ENCODE results near the gene CTBP2.

DNA sequence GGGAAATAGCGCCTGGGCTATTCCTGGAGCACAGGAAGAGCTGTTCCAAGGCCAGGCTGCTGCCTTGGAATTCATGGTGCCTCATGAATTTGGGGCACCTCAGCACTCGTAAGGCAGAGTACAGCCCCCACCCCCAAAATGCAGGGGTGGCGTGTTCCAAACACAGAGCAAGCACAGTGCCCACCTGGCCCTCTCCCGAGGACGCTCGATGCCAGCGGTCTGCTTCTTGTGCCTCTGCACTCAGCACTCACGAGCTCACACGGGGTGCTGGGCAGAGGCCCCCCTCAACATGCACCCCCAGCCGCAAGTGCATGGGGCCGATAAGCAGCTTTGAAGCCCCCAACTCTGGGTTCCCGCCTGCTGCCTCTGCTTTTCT is 158.3 kb downstream of the CTBP2 start:
- TF ChIP-seq POLR2A (IDR thresholded peaks at IDR 0.05): no peak
- TF ChIP-seq, protein P1, sequence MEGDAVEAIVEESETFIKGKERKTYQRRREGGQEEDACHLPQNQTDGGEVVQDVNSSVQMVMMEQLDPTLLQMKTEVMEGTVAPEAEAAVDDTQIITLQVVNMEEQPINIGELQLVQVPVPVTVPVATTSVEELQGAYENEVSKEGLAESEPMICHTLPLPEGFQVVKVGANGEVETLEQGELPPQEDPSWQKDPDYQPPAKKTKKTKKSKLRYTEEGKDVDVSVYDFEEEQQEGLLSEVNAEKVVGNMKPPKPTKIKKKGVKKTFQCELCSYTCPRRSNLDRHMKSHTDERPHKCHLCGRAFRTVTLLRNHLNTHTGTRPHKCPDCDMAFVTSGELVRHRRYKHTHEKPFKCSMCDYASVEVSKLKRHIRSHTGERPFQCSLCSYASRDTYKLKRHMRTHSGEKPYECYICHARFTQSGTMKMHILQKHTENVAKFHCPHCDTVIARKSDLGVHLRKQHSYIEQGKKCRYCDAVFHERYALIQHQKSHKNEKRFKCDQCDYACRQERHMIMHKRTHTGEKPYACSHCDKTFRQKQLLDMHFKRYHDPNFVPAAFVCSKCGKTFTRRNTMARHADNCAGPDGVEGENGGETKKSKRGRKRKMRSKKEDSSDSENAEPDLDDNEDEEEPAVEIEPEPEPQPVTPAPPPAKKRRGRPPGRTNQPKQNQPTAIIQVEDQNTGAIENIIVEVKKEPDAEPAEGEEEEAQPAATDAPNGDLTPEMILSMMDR (IDR thresholded peaks at IDR 0.05): no peak
